Stomach (tissue), 4 donors: ENCODE results near the gene KIF20B.

Experiments
- CTCF ChIP-seq, 7 experiments: fragments of 450-650 bp in 4 of 7; fragments of 200-600 bp in 3 of 7; sonication (generic) in 3 of 7; IDR thresholded peaks; one replicate each; pipeline ENCODE4 v1.5.1; 2016 to 2019; ENCODE audit warnings: antibody characterized with exemption in 7 of 7, control low read depth in 2 of 7, mild to moderate bottlenecking in 1 of 7
- POLR2AphosphoS5 ChIP-seq, 3 donors: sonication (generic); formaldehyde crosslinking; IDR thresholded peaks; one replicate each; pipeline ENCODE4 v1.6.1; 2016; ENCODE audit warnings: antibody characterized with exemption in 3 of 3

DNA sequence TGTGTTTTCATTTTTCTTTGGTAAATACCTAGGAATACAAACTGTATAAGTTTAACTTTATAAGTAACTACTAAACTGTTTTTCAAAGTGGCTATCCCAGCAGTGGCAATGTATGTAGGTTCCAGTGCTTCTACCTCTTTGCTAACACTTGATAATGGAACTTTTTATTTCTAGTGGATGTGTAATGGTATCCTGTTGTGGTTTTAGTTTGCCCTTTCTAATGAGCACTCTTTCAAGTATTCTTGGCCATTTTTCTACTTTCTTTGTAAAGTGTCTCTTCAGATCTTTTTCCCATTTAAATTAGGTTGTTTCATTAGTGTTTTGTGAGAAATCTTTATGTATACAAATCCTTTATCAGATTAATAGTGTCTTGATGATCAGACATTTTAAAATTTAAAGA, 4.6 kb downstream of the KIF20B start:
- no peak for TF ChIP-seq CTCF (IDR thresholded peaks at IDR 0.05)
- no peak for TF ChIP-seq POLR2AphosphoS5 (IDR thresholded peaks at IDR 0.05)
